ENCODE data around the gene SLC25A23. TPM values are rescaled to one million over a fixed set of nuclear protein-coding genes. Genes with fewer than 3 reads are reported as not detected.
A peak's percentile ranks its signal among the peaks of the same experiment; 100 is the strongest.

The SLC25A23 gene
- total and polyA plus RNA-seq, 2 donors (not counting 1 experiment from before 2014, with no cell fraction given): 9.3 to 25.3 TPM

GRCh38 chr19:6421075-6422014 is 38.2 kb downstream of the SLC25A23 start:
- Histone ChIP-seq H2AFZ (ENCODE audit: insufficient read depth, low read depth, low read length, poor library complexity, severe bottlenecking) (no peak overlapping the region), H3K9me3 (ENCODE audit: control extremely low read depth in 1 of 3, control insufficient read depth in 2 of 3, insufficient read depth in 1 of 3, low read length in 2 of 3) (peaks cover 0 to 12% (median 0%) of the 10 kb centered on the region in 3 donors), H3K4me1 (ENCODE audit: control insufficient read depth in 2 of 2, insufficient read depth in 2 of 2, low read length in 2 of 2) (peaks cover 26 to 30% of the 10 kb centered on the region in 2 donors), H3K4me2 (replicated peaks; ENCODE audit: low read depth, low read length, poor library complexity, severe bottlenecking) (no peak overlapping the region), H3K36me3 (replicated peaks in 1 of 2; ENCODE audit: control extremely low read depth in 1 of 2, control insufficient read depth in 1 of 2, extremely low read depth in 1 of 2, insufficient read depth in 2 of 2, low read length in 1 of 2) (peaks cover 0 to 62% of the 10 kb centered on the region in 2 experiments), H3K27ac (ENCODE audit: low read length in 2 of 2) (peak overlapping the region in 1 of 2 donors; percentile 48), H4K20me1 (ENCODE audit: control insufficient read depth, insufficient read depth, low read length, poor library complexity, severe bottlenecking) (peaks cover 78% of the 10 kb centered on the region), H3K27me3 (replicated peaks in 1 of 4; ENCODE audit: control extremely low read depth in 1 of 4, control insufficient read depth in 3 of 4, insufficient read depth in 4 of 4, low read length in 3 of 4) (no peaks in the 10 kb centered on the region), H3K9ac (ENCODE audit: low read length) (no peak overlapping the region), H3K79me2 (ENCODE audit: control insufficient read depth, insufficient read depth, low read length) (peaks cover 42% of the 10 kb centered on the region), H3K4me3 (ENCODE audit: control extremely low read depth in 1 of 5, extremely low read depth in 1 of 5, insufficient read depth in 1 of 5, low read depth in 2 of 5, low read length in 4 of 5) (no peak overlapping the region)
- ATAC-seq (ENCODE audit: low read depth) (no peak), DNase-seq (no peak)
- Mint-ChIP-seq H3K4me1 (peaks cover 35% of the 10 kb centered on the region), H3K27ac (no peak overlapping the region), H3K4me3 (no peak overlapping the region), H3K27me3 (no peaks in the 10 kb centered on the region), H3K9me3 (ENCODE audit: insufficient read depth) (no peaks in the 10 kb centered on the region)
- WGBS (ENCODE audit: insufficient coverage): 94% methylated on average over 15 of the region's 20 CpGs
- intact Hi-C loops (cut with micrococcal nuclease): no loop called here
- ChIA-PET POLR2A (no interaction called here), CTCF (no interaction called here)
- no peak for TF ChIP-seq EZH2 (IDR thresholded peaks at IDR 0.05; ENCODE audit: borderline replicate concordance, insufficient read depth, low read depth, low read length, poor library complexity, severe bottlenecking)
- TF ChIP-seq CTCF (IDR thresholded peaks at IDR 0.05): no peak

DNA sequence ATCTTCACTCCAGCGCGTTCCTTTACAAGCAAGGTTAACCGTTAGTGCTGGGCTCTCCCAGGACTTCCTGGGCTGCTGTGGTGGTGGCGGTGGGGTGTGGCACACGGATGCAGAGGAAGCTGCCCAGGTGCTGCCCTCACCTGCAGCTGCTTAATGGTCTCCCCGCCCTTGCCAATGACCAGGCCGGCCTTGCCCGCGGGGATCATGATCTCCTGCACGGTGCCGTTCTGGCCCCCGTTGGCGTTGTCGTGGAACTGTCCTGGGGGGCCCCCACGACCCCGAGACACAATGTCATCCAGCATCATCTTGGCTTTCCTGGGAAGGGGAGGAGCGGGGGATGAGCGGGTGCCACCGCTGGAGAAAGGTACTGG is 41.0 kb downstream of the SLC25A23 start:
- no peak for TF ChIP-seq EZH2 (IDR thresholded peaks at IDR 0.05; ENCODE audit: borderline replicate concordance, insufficient read depth, low read depth, low read length, poor library complexity, severe bottlenecking)
- no peak for TF ChIP-seq CTCF (IDR thresholded peaks at IDR 0.05)
- Mint-ChIP-seq H3K9me3 (ENCODE audit: insufficient read depth) (no peaks in the 10 kb centered on the region), H3K27ac (no peak overlapping the region), H3K4me1 (peaks cover 22% of the 10 kb centered on the region), H3K4me3 (no peak overlapping the region), H3K27me3 (no peaks in the 10 kb centered on the region)
- no peak overlapping the region for H3K9ac ChIP-seq (ENCODE audit: low read length)
- intact Hi-C loops (cut with micrococcal nuclease): no loop called here
- H4K20me1 ChIP-seq (ENCODE audit: control insufficient read depth, insufficient read depth, low read length, poor library complexity, severe bottlenecking): peaks cover 88% of the 10 kb centered on the region
- no peak overlapping the region for H2AFZ ChIP-seq (ENCODE audit: insufficient read depth, low read depth, low read length, poor library complexity, severe bottlenecking)
- ChIA-PET CTCF (no interaction called here), POLR2A (no interaction called here)
- H3K9me3 ChIP-seq (ENCODE audit: control extremely low read depth in 1 of 3, control insufficient read depth in 2 of 3, insufficient read depth in 1 of 3, low read length in 2 of 3): no peaks in the 10 kb centered on the region
- no peak overlapping the region for H3K4me2 ChIP-seq (replicated peaks; ENCODE audit: low read depth, low read length, poor library complexity, severe bottlenecking)
- peaks cover 14 to 16% of the 10 kb centered on the region in 2 donors for H3K4me1 ChIP-seq (ENCODE audit: control insufficient read depth in 2 of 2, insufficient read depth in 2 of 2, low read length in 2 of 2)
- 97% methylated on average over 17 of the region's 19 CpGs for WGBS (ENCODE audit: insufficient coverage)
- ATAC-seq (ENCODE audit: low read depth): no peak
- H3K79me2 ChIP-seq (ENCODE audit: control insufficient read depth, insufficient read depth, low read length): peaks cover 36% of the 10 kb centered on the region
- H3K4me3 ChIP-seq (ENCODE audit: control extremely low read depth in 1 of 5, extremely low read depth in 1 of 5, insufficient read depth in 1 of 5, low read depth in 2 of 5, low read length in 4 of 5): no peak overlapping the region
- DNase-seq: no peak
- H3K36me3 ChIP-seq (replicated peaks in 1 of 2; ENCODE audit: control extremely low read depth in 1 of 2, control insufficient read depth in 1 of 2, extremely low read depth in 1 of 2, insufficient read depth in 2 of 2, low read length in 1 of 2): peaks cover 0 to 85% of the 10 kb centered on the region in 2 experiments
- no peaks in the 10 kb centered on the region for H3K27me3 ChIP-seq (replicated peaks in 1 of 4; ENCODE audit: control extremely low read depth in 1 of 4, control insufficient read depth in 3 of 4, insufficient read depth in 4 of 4, low read length in 3 of 4)
- H3K27ac ChIP-seq (ENCODE audit: low read length in 2 of 2): no peak overlapping the region

Measured in B cell (primary cell).